Cardiac septum (tissue), 1 donor: Measurements from ENCODE around the gene DPYD. TPM values are rescaled to one million over a fixed set of nuclear protein-coding genes. Genes with fewer than 3 reads are reported as not detected.
"Not testable (repeated sequence)": the region's sequence is repeated elsewhere in the genome, so short reads cannot be mapped to it uniquely, and the experiment has no call there.

Experiments
- DNase-seq: peaks from one replicate; pipeline ENCODE4 v3.0.0-alpha.2; 2020; ENCODE audit warnings: low spot score
- intact Hi-C: fragments of 100-400 bp; cut with DNase I; formaldehyde crosslinking; loops from one replicate; pipeline ENCODE4 v1.14.0; 2022
- total RNA-seq: library from RNA; stranded (reverse); fragmentation: NEBNext Ultra II Directional; extraction: Animal tissue kit (Norgen Biotek cat#: 25700); gene quantifications from one replicate; pipeline ENCODE4 v1.2.1, GENCODE V29; 2021
- donor health status: DM: no; HTN: no; CAD: no.

Gene DPYD
- total RNA-seq, 1 donor from 2014 or later: 7.3 TPM

DNA sequence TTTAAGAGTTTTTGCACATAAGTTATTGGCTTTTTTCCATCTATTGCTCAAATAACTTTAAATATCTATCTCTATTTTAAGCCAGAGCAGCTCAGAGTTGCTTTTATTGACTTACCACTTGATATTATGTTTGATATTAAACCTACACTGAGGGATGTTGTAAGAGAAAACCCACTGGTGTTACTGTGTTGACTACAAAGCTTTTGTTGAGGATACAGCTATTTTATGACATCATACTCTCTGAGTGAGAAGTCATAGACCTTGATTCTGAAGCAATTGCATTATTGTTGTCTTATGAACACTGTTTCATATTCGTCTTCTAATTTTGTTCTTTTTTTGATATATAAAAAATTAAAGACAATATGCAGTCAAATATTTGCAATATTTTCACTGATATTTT lies 638.9 kb downstream of the DPYD start:
- DNase-seq: no peak
- intact Hi-C loops: no loop called here

DNA sequence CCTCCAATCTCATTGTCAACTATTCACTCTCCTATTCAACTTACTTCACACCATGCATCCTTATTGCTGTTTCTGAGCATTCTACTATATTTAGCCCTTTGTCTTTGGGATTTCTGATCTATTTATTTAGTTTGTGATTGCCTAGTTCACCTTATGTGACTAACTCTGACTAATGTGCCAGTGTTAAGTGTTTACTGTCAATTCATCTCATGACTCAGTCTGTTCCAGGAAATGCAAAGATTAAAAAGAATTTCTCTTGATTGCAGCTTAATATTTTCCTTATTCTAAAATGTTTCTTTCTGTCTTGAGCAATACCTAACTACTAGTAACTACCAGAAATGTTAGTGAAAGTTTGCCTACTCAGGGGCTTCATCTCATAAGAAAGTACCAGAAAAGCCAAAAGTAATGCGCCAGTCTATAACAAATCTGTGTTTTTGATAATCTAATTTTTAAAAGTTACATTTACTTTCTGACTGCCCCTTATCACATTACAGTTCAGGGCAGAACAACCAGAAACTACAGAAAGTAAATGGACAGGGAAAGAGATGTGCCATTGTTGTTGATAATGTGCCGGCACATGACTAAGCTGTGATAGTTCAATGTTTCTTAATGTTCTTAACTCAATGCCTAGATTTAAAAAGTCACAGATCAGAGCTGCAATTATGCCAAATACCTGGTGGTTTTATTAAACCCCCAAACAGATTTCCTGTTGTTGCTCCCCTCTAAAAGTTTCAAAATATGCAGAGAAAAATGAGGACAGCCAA lies 642.8 kb downstream of the DPYD start:
- intact Hi-C loops: no loop called here
- no peak for DNase-seq

DNA sequence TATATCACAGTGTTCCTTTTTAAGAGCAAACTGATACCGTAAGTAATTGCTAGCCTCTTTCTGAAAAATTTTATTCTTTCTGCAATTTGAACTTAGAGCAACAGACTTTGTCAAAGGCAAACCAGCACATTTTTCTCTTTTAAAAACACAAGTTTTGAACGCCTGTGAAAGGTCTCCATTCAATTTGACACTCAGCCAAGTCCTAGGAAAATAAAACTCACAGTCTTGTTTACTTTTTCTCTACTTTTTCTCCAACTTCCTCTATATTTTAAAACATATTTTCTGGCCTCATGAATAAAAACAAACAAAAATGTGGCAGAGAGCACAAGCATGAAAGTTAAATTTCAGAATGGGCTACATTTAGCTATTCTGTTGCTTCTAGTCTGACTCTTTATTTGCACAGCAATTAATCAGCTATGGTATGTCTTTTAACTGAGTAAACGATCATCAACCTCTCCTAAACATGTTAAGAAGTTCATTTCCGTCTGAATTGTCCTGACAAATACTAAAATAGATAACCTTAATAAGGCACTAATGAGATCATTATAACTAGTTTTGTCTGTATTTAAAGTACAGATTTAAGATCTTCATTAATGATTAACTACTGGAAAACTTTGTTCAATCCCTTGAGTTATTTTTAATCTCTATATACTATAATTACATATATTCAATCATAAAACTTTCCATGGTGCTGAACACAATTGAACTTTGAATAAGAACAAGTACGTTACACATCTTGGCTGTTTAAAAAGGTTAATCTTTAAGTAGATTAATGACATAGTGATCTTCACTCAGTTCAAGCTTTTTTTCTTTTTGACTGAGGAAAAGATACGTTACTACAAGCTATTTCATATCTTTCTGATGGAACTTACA lies 648.7 kb downstream of the DPYD start:
- intact Hi-C loops: no loop called here
- no peak for DNase-seq

DNA sequence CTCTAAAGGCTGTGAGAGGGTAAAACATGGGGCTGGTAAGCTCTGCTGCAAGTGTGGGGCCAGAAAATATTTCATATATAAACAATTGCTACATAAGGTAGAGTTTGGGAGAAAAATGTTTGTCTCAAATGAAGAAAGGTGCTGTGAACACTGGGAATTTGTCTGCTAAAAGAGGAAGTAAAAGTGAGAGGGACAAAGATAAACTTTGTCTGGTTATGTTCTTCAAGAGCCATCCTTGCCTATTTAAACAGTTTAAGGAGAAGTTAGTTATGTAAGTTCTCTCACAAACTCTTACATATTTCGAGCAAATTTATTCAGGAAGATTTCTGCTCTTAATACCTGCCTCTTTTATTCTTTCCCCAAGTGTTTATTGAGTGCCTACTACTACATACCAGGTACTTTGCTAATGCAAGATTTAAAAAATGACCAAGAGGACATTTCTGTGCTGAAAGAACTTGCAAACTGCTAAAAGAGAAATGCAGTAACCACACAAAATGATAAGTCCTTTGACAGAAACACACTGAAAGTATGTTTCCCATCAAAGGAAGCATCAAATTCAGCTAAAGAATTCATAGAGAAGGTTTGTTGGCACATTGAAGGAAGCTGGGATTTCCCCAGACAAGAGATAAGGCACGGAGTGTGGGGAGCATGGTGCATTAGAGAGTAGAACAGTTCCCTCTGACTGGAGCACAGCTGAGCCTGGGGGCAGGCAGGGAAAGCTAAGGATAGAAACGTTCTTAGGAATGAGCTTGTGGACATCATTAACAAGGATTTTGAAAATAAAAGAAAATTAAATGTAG lies 650.1 kb downstream of the DPYD start:
- intact Hi-C loops: no loop called here
- no peak for DNase-seq

DNA sequence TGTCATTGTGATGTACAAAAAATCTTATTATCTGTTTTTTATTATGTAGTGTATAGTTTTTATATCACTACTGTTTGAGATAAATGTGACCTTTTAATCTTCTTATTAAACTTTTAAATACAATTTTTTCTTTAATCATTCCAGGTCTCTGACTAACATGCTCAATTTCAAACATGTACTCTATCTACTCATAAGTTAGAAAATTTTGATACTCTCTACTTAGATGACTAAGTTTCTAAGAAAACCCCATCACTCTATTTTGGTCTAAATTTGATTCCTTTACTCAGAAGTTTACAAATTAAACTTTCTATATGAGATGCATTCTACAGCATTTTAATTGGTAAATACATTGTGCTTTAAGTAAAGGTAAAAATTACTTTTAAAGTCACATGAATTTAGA lies 655.2 kb downstream of the DPYD start:
- intact Hi-C loops: no loop called here
- no peak for DNase-seq

DNA sequence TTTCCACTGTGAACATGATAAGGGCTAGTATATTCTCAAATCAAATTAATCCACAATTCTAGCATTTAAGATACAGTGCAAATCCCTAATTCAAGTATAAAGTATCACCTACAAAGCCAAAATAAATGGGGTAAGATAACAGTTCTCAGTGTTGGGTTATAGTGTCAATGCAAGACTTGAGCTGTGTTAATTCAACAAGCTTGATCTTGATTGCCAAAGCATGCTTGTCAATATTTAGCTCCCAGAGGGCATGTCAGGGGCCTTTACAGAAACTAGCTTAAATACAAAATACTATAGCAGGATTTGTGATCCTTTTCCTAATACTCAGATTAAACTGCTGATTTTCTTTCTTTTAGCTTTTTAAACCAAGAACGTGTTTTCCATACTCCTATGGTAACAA lies 658.0 kb downstream of the DPYD start:
- intact Hi-C loops: no loop called here
- no peak for DNase-seq

DNA sequence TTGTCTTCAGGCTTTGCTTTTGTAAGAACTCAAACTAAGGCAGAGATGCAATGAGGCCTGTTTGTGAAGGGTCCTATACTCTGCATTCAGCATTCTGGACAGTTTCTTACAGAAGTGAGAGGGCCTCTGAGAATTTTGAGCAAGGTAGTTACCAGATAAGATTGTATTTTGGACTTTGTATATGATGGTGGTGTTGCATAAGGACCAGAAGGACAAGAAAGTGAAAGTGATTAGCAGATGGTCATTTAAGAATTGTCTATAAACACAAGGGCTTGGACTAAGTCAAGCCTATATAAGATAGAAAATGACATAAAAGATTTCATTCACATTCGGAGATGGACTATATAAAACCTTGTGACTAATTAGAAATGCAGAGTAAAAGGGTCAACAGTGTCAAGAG lies 662.2 kb downstream of the DPYD start:
- intact Hi-C loops: no loop called here
- no peak for DNase-seq

DNA sequence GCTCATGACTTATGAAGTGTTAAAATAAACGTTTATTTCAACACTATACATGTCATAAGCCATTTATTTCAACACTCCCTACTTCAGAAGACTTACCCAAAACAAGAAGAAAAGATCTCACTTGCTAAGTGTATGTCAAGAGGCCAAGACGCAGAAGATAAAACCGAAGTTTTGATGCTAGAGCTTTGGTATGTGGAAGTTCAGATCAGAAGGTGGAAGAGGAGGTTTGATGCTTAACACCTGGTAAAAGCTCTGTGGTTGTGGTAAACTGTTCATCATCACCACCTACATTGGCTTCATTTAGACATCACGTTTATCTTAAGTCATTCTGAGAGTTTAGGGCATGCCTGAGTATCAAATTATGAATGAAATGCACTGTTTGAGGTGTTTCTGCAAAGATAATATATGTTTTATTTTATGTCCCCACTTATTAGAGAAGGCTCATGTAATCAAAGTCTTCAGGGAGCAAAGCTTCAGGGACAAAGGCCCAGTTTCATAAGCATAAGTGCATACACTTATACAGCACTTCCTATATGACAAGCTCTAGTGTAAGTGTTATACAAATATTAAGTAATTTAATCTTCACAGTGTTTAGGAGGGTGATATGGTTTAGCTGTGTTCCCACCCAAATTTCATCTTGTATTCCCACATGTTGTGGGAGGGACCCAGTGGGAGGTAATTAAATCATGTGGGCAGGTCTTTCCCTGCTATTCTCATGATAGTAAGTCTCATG lies 665.9 kb downstream of the DPYD start:
- no peak for DNase-seq
- intact Hi-C loops: no loop called here

DNA sequence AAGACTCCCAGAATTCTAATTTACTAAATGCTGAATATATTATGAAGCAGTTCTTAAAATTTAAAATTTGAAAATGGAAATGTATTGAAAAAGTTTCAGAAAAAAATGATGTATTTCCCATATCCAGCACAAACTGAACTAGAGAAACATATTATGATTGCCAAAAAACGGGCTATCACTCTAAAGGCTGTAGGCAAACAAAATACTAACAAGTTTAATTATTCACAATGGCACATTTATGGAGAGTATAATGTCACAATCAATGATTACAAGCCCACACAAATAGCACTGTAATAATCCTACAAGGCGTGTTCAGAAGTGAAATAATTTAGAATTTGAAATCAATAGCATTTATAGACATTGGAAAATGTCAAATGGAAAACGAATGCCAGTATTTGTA lies 667.9 kb downstream of the DPYD start:
- intact Hi-C loops: no loop called here
- DNase-seq: no peak

DNA sequence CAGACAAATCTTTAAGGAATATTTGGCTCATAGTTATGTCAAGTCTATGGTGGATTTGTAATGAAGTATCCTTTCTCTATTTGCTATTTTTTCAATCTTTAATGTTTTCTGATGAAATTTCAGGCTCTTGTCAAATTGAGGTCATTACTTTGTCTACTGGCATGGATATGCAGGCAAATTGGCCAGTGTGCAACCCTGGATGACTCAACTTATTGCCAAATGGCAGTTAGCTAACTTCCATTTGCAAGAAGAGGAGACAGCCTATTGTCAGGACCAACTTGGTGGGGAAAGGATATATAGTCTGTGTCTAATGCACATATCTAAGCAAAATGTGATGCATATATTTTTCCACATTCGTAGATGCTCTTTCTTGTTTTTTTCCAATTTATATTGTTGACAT lies 668.8 kb downstream of the DPYD start:
- intact Hi-C loops: no loop called here
- DNase-seq: no peak

DNA sequence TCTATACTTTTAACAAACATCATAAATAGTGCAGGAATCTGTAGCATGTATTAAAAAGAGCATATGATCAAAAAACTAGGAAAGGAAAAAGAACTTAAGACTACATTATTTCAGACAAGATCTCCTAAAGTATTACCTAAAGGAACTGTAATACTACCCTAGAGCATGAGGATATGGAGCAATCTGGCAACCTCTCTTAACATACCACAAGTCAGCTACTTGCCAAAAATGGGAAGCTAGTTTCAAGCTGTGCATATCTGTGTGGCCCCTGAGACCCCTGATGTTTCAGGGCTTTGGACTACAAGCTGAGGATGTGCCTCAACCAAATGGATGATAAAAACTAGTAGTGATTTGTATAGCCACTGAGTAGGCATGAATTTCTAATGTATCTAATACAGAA lies 673.6 kb downstream of the DPYD start:
- no peak for DNase-seq
- intact Hi-C loops: loop anchor here (10.0 kb wide), 2 partner anchors 278 to 578 kb away; no protein-coding TSS in a partner anchor

DNA sequence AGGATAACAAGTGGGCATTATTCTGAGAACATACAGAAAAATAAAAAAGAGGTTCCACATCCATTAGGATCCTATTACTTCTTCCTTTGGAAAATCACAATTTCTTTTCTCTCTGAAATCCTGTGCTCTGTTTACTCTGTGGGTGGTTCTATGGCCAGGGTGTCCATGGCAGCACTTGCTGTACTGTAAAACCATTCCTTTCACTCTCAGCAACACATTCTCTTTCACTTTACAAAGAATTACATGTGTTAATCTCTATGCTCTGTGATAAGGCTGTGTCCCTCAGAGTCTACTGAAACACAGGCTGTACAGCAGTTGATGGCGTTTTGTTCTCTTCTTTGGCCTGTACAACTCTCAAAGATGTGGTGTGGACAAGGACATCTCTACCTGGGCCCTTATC lies 675.2 kb downstream of the DPYD start:
- no peak for DNase-seq
- intact Hi-C loops: loop anchor here (10.0 kb wide), 2 partner anchors 279 to 579 kb away; no protein-coding TSS in a partner anchor

DNA sequence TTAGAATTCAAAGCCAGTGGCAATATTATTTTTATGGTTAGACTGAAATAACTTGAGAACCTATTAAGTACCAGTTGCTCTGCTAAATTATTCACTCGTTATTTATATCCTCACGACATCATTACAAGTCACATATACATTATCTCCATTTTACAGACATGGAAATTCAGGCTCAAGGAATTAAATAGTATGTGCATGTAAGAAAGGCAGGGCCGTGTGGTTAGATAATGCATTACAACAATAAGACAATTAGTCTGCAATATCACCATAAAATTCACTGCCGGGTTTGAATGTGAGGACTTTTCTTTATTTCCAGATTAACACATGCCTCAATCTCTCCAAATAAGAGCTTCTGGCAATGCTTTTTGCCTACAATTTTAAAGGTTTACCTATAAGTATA lies 675.8 kb downstream of the DPYD start:
- intact Hi-C loops: loop anchor here (10.0 kb wide), 2 partner anchors 280 to 580 kb away; no protein-coding TSS in a partner anchor
- no peak for DNase-seq

DNA sequence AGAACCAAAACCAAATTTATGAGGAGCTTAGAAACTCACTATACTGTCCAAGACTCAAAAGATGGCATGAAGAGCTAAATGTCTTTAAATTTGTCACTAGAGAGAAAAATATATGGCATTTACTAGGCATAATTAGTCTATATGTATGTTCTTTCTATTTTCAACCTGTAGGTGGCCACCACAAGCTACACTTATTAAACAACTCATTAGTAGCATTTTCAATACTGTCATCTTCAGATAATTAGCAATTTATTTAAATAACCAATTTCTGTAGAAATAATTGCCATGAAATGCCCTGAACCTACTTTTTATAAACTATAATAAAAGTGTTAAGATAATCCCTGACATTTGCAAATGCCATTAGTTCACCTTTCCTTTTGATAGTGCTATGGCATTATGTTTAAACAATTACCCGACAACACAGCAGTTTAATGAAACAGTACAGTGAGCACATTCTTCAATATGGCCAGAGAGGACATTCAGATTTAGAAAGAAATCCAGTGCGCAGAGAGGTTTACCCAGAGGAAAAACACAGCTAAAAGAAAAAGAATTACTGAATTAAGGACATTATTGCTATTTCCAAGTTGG lies 676.8 kb downstream of the DPYD start:
- DNase-seq: no peak
- intact Hi-C loops: loop anchor here (10.0 kb wide), 2 partner anchors 281 to 581 kb away; no protein-coding TSS in a partner anchor

DNA sequence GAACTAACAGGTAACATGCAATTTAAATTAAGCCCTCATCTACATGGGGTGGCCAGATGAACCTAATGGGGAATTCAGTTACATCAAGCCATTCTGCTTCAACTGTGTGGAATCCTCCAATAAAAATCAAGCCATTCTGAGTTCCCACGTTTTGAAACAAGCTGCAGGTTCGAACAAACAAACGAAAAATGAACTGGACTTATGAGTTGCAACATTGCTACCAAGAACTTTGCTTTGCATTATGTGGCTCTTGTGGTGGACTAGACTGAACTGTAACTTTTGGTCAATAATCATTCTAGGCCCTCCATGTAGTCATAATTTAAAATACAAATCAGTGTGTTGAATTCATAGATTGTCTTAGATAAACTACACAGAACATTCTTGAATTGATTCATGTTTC lies 682.0 kb downstream of the DPYD start:
- no peak for DNase-seq
- intact Hi-C loops: no loop called here

DNA sequence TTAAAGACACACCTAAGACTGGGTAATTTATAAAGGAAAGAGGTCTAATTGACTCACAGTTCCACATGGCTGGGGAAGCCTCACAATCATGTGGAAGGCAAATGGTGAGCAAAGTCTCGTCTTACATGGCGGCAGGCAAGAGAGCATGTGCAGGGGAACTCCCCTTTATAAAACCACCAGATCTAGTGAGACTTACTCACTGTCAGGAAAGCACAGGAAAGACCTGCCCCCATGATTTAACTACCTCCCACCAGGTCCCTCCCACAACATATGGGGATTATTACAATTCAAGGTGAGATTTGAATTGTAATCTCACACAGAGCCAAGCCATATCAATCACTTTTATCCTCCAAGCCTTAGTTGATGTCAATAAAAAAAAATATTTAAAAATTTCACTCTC lies 689.5 kb downstream of the DPYD start:
- intact Hi-C loops: not testable (repeated sequence)
- peak; percentile 26 for DNase-seq

DNA sequence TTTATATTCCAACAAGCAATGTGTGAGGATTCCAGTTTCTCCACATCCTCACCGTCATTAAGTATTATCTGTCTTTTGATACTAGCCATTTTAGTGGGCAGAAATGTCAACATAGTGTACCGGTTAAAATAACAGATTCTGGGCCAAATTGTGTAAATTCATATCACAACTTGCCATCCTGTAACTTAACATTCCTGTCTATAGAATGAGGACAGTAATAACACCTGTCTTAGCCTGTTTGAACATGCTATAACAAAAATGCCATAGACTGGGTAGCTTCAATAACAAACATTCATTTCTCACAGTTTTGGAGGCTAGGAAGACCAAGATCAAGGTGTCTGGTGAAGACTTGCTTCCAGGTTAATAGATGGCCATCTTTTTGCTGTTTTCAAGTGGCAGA lies 708.2 kb downstream of the DPYD start:
- intact Hi-C loops: no loop called here
- no peak for DNase-seq

DNA sequence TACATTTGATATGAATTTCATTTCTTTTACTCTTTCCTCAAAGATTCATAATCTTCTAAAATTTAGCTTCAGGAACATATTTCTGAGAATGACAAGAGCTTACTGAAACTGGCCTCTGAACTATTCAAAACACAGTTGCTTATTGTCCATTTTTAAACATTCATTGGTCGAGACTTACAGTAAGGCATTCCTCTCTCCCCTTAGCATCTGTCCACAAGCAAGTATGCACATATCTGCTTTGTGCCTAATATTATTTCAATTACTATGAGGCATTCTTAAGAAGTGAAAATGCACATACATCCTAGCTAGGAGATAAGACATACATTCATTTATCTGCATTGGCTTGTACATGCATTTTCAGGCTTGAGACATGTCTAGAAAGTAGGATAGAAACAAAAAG lies 710.5 kb downstream of the DPYD start:
- intact Hi-C loops: no loop called here
- no peak for DNase-seq

DNA sequence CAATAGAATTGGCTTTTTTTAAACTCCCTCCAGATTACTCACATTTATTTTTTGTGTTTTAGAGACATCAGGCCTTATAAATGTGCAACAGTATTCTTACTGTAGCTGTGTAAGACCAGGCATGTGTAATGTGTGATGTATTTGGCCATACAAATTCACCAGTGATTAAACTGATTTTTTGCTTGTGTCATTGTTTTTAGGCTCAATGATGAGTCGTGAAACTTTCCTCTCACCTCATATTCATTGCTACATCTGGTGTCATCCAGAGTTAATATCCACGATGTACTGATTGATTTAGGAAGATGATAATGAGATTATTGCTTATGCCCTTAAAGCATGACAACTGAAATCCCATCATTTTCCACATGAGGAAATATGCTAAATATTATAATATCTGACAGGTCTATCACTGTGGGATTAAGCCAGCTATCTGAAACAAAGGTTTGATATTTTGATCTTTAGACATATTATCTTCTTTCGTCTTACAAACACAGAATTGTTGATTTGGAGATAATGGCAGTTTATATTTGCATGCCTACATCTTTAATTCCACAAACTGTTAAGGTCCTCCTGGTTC lies 711.4 kb downstream of the DPYD start:
- intact Hi-C loops: no loop called here
- no peak for DNase-seq
